DOHH2 (cell line): ENCODE data around the gene PDE8B.

Experiments used
- CTCF ChIP-seq: fragments of 200-600 bp; sonication (generic); IDR thresholded peaks from one replicate; pipeline ENCODE4 v1.5.1; 2014; ENCODE audit warnings: antibody characterized with exemption, mild to moderate bottlenecking, low read depth, low read length; ENCODE audit not compliant: poor library complexity, severe bottlenecking
- EZH2phosphoT487 ChIP-seq: fragments of 200-600 bp; sonication (generic); IDR thresholded peaks from 2 replicates; pipeline ENCODE4 v1.6.1; 2017; ENCODE audit warnings: borderline replicate concordance, mild to moderate bottlenecking, antibody characterized with exemption, low read length, moderate library complexity, mixed read lengths

- TF ChIP-seq CTCF, result no peak
- TF ChIP-seq EZH2phosphoT487, result no peak
Measured at GRCh38 chr5:77211691-77212047, 1.2 kb downstream of the PDE8B start.
